KOPT-K1 (cell line): Measurements from ENCODE around the gene CDNF.
"Not testable (repeated sequence)": the region's sequence is repeated elsewhere in the genome, so short reads cannot be mapped to it uniquely, and the experiment has no call there.

Experiments used
- H3K27ac ChIP-seq: fragments of 200-600 bp; sonication (generic); 2 replicates; pipeline ENCODE4 v1.5.1; 2016; ENCODE audit warnings: antibody characterized with exemption, mild to moderate bottlenecking, low read depth, low read length; ENCODE audit not compliant: poor library complexity, severe bottlenecking
- H3K36me3 ChIP-seq: fragments of 200-600 bp; sonication (generic); 2 replicates; pipeline ENCODE4 v1.5.1; 2017; ENCODE audit warnings: antibody characterized with exemption, mild to moderate bottlenecking, low read length, moderate library complexity; ENCODE audit not compliant: insufficient read depth
- H3K9me3 ChIP-seq: fragments of 200-600 bp; sonication (generic); 2 replicates; pipeline ENCODE4 v1.5.1; 2017; ENCODE audit warnings: antibody characterized with exemption, low read length, mild to moderate bottlenecking; ENCODE audit not compliant: insufficient read depth, poor library complexity, severe bottlenecking

Gene CDNF

GRCh38 chr10:14821635-14822375 is 16.0 kb downstream of the CDNF start:
- Histone ChIP-seq H3K27ac (no peak overlapping the region), H3K36me3 (no peaks in the 10 kb centered on the region), H3K9me3 (no peaks in the 10 kb centered on the region)

- Histone ChIP-seq H3K36me3 (no peaks in the 10 kb centered on the region), H3K27ac (no peak overlapping the region), H3K9me3 (no peaks in the 10 kb centered on the region)
Measured at GRCh38 chr10:14820775-14821154, 17.1 kb downstream of the CDNF start.

- Histone ChIP-seq H3K36me3 (no peaks in the 10 kb centered on the region), H3K27ac (no peak overlapping the region), H3K9me3 (no peaks in the 10 kb centered on the region)
Measured at GRCh38 chr10:14820010-14820774, 17.6 kb downstream of the CDNF start.

- not testable (repeated sequence) for H3K27ac ChIP-seq, H3K9me3 ChIP-seq, H3K36me3 ChIP-seq
Measured at GRCh38 chr10:14816717-14817116, 21.1 kb downstream of the CDNF start.

GRCh38 chr10:14815681-14816080 is 22.2 kb downstream of the CDNF start:
- no peaks in the 10 kb centered on the region for H3K36me3 ChIP-seq
- no peaks in the 10 kb centered on the region for H3K9me3 ChIP-seq
- no peak overlapping the region for H3K27ac ChIP-seq

- Histone ChIP-seq H3K9me3 (no peaks in the 10 kb centered on the region), H3K36me3 (no peaks in the 10 kb centered on the region), H3K27ac (no peak overlapping the region)
Measured at GRCh38 chr10:14812271-14812670, 25.6 kb downstream of the CDNF start.

- no peaks in the 10 kb centered on the region for H3K36me3 ChIP-seq
- no peak overlapping the region for H3K27ac ChIP-seq
- H3K9me3 ChIP-seq = no peaks in the 10 kb centered on the region
Measured at GRCh38 chr10:14810969-14811953, 26.6 kb downstream of the CDNF start.

- no peaks in the 10 kb centered on the region for H3K9me3 ChIP-seq
- no peak overlapping the region for H3K27ac ChIP-seq
- no peaks in the 10 kb centered on the region for H3K36me3 ChIP-seq
Measured at GRCh38 chr10:14806318-14806717, 31.5 kb downstream of the CDNF start.

- H3K36me3 ChIP-seq = no peaks in the 10 kb centered on the region
- H3K27ac ChIP-seq = no peak overlapping the region
Measured at GRCh38 chr10:14803827-14804226, 34.0 kb downstream of the CDNF start.

GRCh38 chr10:14801723-14802122 is 36.1 kb downstream of the CDNF start:
- Histone ChIP-seq H3K36me3 (no peaks in the 10 kb centered on the region), H3K9me3 (no peaks in the 10 kb centered on the region), H3K27ac (no peak overlapping the region)

More at GRCh38 chr10:14803827-14804226, 34.0 kb downstream of the CDNF start:
- no peaks in the 10 kb centered on the region for H3K9me3 ChIP-seq

GRCh38 chr10:14800397-14800796 is 37.4 kb downstream of the CDNF start:
- Histone ChIP-seq H3K27ac (no peak overlapping the region), H3K9me3 (no peaks in the 10 kb centered on the region), H3K36me3 (no peaks in the 10 kb centered on the region)

- Histone ChIP-seq H3K27ac (no peak overlapping the region), H3K36me3 (no peaks in the 10 kb centered on the region), H3K9me3 (no peaks in the 10 kb centered on the region)
Measured at GRCh38 chr10:14798636-14799035, 39.2 kb downstream of the CDNF start.

GRCh38 chr10:14787938-14788337 is 49.9 kb downstream of the CDNF start:
- Histone ChIP-seq H3K27ac (no peak overlapping the region), H3K9me3 (peaks cover 12% of the 10 kb centered on the region), H3K36me3 (no peaks in the 10 kb centered on the region)

GRCh38 chr10:14784459-14785055 is 53.3 kb downstream of the CDNF start:
- H3K36me3 ChIP-seq = no peaks in the 10 kb centered on the region
- no peak overlapping the region for H3K27ac ChIP-seq
- peaks cover 10% of the 10 kb centered on the region for H3K9me3 ChIP-seq
